Ectodermal cell (in vitro differentiated cells): Measurements from ENCODE around the gene MYL3.

Source experiments
- H3K27ac ChIP-seq: 2 replicates; pipeline ENCODE4 v1.7.0; 2013; ENCODE audit warnings: mild to moderate bottlenecking, low read depth, low read length; ENCODE audit not compliant: insufficient read depth, poor library complexity, severe bottlenecking
- H3K27me3 ChIP-seq: 2 replicates; pipeline ENCODE4 v1.7.0; 2013; ENCODE audit warnings: mild to moderate bottlenecking, low read length; ENCODE audit not compliant: insufficient read depth, control insufficient read depth, poor library complexity, severe bottlenecking
- H3K36me3 ChIP-seq: one replicate; pipeline ENCODE4 v1.7.0; 2013; ENCODE audit warnings: low read length; ENCODE audit not compliant: control insufficient read depth, insufficient read depth
- H3K4me1 ChIP-seq: one replicate; pipeline ENCODE4 v1.7.0; 2013; ENCODE audit warnings: low read length; ENCODE audit not compliant: control insufficient read depth, insufficient read depth
- H3K4me3 ChIP-seq: 2 replicates; pipeline ENCODE4 v1.7.0; 2013; ENCODE audit warnings: low read depth, low read length, control low read depth; ENCODE audit not compliant: insufficient read depth
- H3K9me3 ChIP-seq: 2 replicates; pipeline ENCODE4 v1.7.0; 2013; ENCODE audit warnings: mild to moderate bottlenecking, low read length, moderate library complexity; ENCODE audit not compliant: control insufficient read depth
- WGBS, 2 experiments: methylation state at CpG; one replicate each; pipeline ENCODE4 v1.1.7; 2013; ENCODE audit warnings: missing lambda C conversion rate in 2 of 2; 5-methylcytosine and 5-hydroxymethylcytosine counted together

The MYL3 gene

GRCh38 chr3:46905661-46906451 is 42.6 kb upstream of the MYL3 start:
- Histone ChIP-seq H3K9me3 (no peaks in the 10 kb centered on the region), H3K27ac (no peak overlapping the region), H3K27me3 (no peaks in the 10 kb centered on the region), H3K4me3 (no peak overlapping the region), H3K36me3 (no peaks in the 10 kb centered on the region), H3K4me1 (no peaks in the 10 kb centered on the region)
- 87 to 88% methylated on average over 11 of the region's 11 CpGs for WGBS, 2 experiments

GRCh38 chr3:46905213-46905560 is 41.9 kb upstream of the MYL3 start:
- WGBS, 2 experiments, result 91 to 93% methylated on average over 3 of the region's 3 CpGs
- Histone ChIP-seq H3K36me3 (no peaks in the 10 kb centered on the region), H3K27ac (no peak overlapping the region), H3K4me3 (no peak overlapping the region), H3K4me1 (no peaks in the 10 kb centered on the region), H3K27me3 (no peaks in the 10 kb centered on the region), H3K9me3 (no peaks in the 10 kb centered on the region)

- no peak overlapping the region for H3K27ac ChIP-seq
- 87 to 91% methylated on average over 18 of the region's 18 CpGs for WGBS, 2 experiments
- H3K4me1 ChIP-seq, result no peaks in the 10 kb centered on the region
Observed at GRCh38 chr3:46904303-46905212, 41.3 kb upstream of the MYL3 start.

GRCh38 chr3:46903341-46904302 is 40.4 kb upstream of the MYL3 start:
- Histone ChIP-seq H3K4me1 (no peaks in the 10 kb centered on the region), H3K36me3 (no peaks in the 10 kb centered on the region), H3K27me3 (peaks cover 6% of the 10 kb centered on the region), H3K27ac (no peak overlapping the region), H3K9me3 (no peaks in the 10 kb centered on the region), H3K4me3 (no peak overlapping the region)
- WGBS, 2 experiments, result 90 to 92% methylated on average over 21 of the region's 21 CpGs

More at GRCh38 chr3:46904303-46905212, 41.3 kb upstream of the MYL3 start:
- H3K36me3 ChIP-seq, result no peaks in the 10 kb centered on the region
- H3K9me3 ChIP-seq, result no peaks in the 10 kb centered on the region
- no peaks in the 10 kb centered on the region for H3K27me3 ChIP-seq
- H3K4me3 ChIP-seq, result no peak overlapping the region

- Histone ChIP-seq H3K9me3 (no peaks in the 10 kb centered on the region), H3K36me3 (no peaks in the 10 kb centered on the region), H3K27me3 (peaks cover 9% of the 10 kb centered on the region), H3K27ac (no peak overlapping the region), H3K4me3 (no peak overlapping the region), H3K4me1 (no peaks in the 10 kb centered on the region)
- 92% methylated on average over 15 of the region's 15 CpGs for WGBS, 2 experiments
Observed at GRCh38 chr3:46902188-46902631, 39.0 kb upstream of the MYL3 start.

- Histone ChIP-seq H3K27me3 (peaks cover 9% of the 10 kb centered on the region), H3K9me3 (no peaks in the 10 kb centered on the region), H3K36me3 (no peaks in the 10 kb centered on the region), H3K27ac (no peak overlapping the region), H3K4me1 (no peaks in the 10 kb centered on the region), H3K4me3 (no peak overlapping the region)
- WGBS, 2 experiments, result 91 to 92% methylated on average over 17 of the region's 17 CpGs
Observed at GRCh38 chr3:46901591-46902187, 38.4 kb upstream of the MYL3 start.

GRCh38 chr3:46901061-46901460 is 37.8 kb upstream of the MYL3 start:
- no peak overlapping the region for H3K4me3 ChIP-seq
- H3K36me3 ChIP-seq, result no peaks in the 10 kb centered on the region
- H3K27me3 ChIP-seq, result peaks cover 9% of the 10 kb centered on the region
- no peak overlapping the region for H3K27ac ChIP-seq
- H3K4me1 ChIP-seq, result no peaks in the 10 kb centered on the region
- WGBS, 2 experiments, result 89 to 91% methylated on average over 3 of the region's 3 CpGs
- H3K9me3 ChIP-seq, result no peaks in the 10 kb centered on the region

- Histone ChIP-seq H3K27ac (no peak overlapping the region), H3K4me3 (no peak overlapping the region), H3K4me1 (no peaks in the 10 kb centered on the region), H3K36me3 (no peaks in the 10 kb centered on the region), H3K9me3 (no peaks in the 10 kb centered on the region), H3K27me3 (peaks cover 9% of the 10 kb centered on the region)
- WGBS, 2 experiments, result 90 to 93% methylated on average over 6 of the region's 6 CpGs
Observed at GRCh38 chr3:46900356-46900755, 37.1 kb upstream of the MYL3 start.

- WGBS, 2 experiments, result 87 to 91% methylated on average over 5 of the region's 5 CpGs
- no peak overlapping the region for H3K4me3 ChIP-seq
Observed at GRCh38 chr3:46900007-46900292, 36.7 kb upstream of the MYL3 start.

More at GRCh38 chr3:46900007-46900292, 36.7 kb upstream of the MYL3 start:
- H3K27ac ChIP-seq, result no peak overlapping the region
- H3K27me3 ChIP-seq, result peaks cover 9% of the 10 kb centered on the region
- H3K9me3 ChIP-seq, result no peaks in the 10 kb centered on the region
- no peaks in the 10 kb centered on the region for H3K4me1 ChIP-seq
- no peaks in the 10 kb centered on the region for H3K36me3 ChIP-seq
